ENCODE measurements around the gene GPC6. TPM values are rescaled to one million over a fixed set of nuclear protein-coding genes. Genes with fewer than 3 reads are reported as not detected.

GPC6 gene
- polyA plus RNA-seq, 2 donors, result 0.16 to 0.22 TPM

DNA sequence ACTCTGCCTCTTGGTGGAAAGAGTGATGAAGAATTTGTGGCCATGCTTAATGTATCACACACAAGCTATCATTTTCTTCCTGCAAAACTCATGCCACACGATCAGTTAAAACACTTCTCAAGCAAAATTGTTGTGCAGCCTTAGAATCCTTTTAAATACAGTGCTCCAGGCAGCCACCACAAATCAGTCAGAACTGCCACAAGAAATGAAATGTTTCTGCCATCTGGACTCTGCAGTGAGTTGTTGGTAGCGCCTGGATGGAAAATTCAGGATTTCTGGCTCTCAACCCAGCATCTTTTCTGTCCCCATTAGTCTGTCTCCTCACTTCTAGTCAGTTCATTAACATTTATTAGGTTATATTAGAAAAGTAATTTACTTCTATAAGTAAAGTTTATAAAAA lies 179.5 kb downstream of the GPC6 start:
- Histone ChIP-seq H3K27ac (ENCODE audit: low read depth in 2 of 2, low read length in 1 of 2) (no peak overlapping the region), H3K9me3 (ENCODE audit: control insufficient read depth in 2 of 2, insufficient read depth in 1 of 2, low read depth in 1 of 2, low read length in 1 of 2) (no peaks in the 10 kb centered on the region), H3K4me1 (ENCODE audit: control insufficient read depth in 2 of 2, insufficient read depth in 2 of 2, low read length in 1 of 2) (no peaks in the 10 kb centered on the region), H3K27me3 (ENCODE audit: control insufficient read depth in 1 of 2, insufficient read depth in 2 of 2, low read length in 2 of 2) (no peaks in the 10 kb centered on the region), H3K36me3 (ENCODE audit: control insufficient read depth in 2 of 2, insufficient read depth in 2 of 2, low read length in 1 of 2) (no peaks in the 10 kb centered on the region), H3K4me3 (ENCODE audit: low read depth in 1 of 2, low read length in 2 of 2) (no peak overlapping the region)
- WGBS, 2 donors, result 83 to 90% methylated on average over 2 of the region's 2 CpGs

- H3K4me3 ChIP-seq (ENCODE audit: low read depth in 1 of 2, low read length in 2 of 2), result no peak overlapping the region
Measured at GRCh38 chr13:93407551-93407950, 180.9 kb downstream of the GPC6 start.

GRCh38 chr13:93409001-93409400 lies 182.4 kb downstream of the GPC6 start:
- Histone ChIP-seq H3K4me3 (ENCODE audit: low read depth in 1 of 2, low read length in 2 of 2) (no peak overlapping the region), H3K9me3 (ENCODE audit: control insufficient read depth in 2 of 2, insufficient read depth in 1 of 2, low read depth in 1 of 2, low read length in 1 of 2) (no peaks in the 10 kb centered on the region), H3K36me3 (ENCODE audit: control insufficient read depth in 2 of 2, insufficient read depth in 2 of 2, low read length in 1 of 2) (no peaks in the 10 kb centered on the region), H3K4me1 (ENCODE audit: control insufficient read depth in 2 of 2, insufficient read depth in 2 of 2, low read length in 1 of 2) (no peaks in the 10 kb centered on the region), H3K27ac (ENCODE audit: low read depth in 2 of 2, low read length in 1 of 2) (no peak overlapping the region), H3K27me3 (ENCODE audit: control insufficient read depth in 1 of 2, insufficient read depth in 2 of 2, low read length in 2 of 2) (no peaks in the 10 kb centered on the region)
- WGBS, 2 donors, result 80 to 85% methylated on average over 3 of the region's 3 CpGs

More at GRCh38 chr13:93407551-93407950, 180.9 kb downstream of the GPC6 start:
- Histone ChIP-seq H3K9me3 (ENCODE audit: control insufficient read depth in 2 of 2, insufficient read depth in 1 of 2, low read depth in 1 of 2, low read length in 1 of 2) (no peaks in the 10 kb centered on the region), H3K36me3 (ENCODE audit: control insufficient read depth in 2 of 2, insufficient read depth in 2 of 2, low read length in 1 of 2) (no peaks in the 10 kb centered on the region), H3K27me3 (ENCODE audit: control insufficient read depth in 1 of 2, insufficient read depth in 2 of 2, low read length in 2 of 2) (no peaks in the 10 kb centered on the region), H3K27ac (ENCODE audit: low read depth in 2 of 2, low read length in 1 of 2) (no peak overlapping the region), H3K4me1 (ENCODE audit: control insufficient read depth in 2 of 2, insufficient read depth in 2 of 2, low read length in 1 of 2) (no peaks in the 10 kb centered on the region)

DNA sequence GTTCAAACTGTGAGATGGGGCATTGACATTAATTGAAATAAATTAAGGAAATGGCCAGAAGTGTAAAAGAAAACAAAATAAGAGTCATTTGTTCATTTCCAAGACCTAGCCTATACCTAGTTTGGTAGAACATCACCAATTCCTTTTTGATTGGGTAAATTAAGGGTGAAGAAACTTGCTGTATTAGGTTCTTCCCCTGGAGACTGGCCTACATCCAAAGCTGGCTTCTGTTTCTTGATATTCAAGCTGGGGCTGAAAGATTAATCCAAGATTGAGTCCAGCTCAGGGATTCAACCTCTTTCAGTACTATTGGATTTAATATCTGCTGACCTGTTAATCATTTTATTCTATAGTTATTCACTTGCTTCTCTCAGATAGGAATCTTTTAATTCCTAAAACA lies 183.2 kb downstream of the GPC6 start:
- Histone ChIP-seq H3K4me1 (ENCODE audit: control insufficient read depth in 2 of 2, insufficient read depth in 2 of 2, low read length in 1 of 2) (no peaks in the 10 kb centered on the region), H3K4me3 (ENCODE audit: low read depth in 1 of 2, low read length in 2 of 2) (no peak overlapping the region), H3K27me3 (ENCODE audit: control insufficient read depth in 1 of 2, insufficient read depth in 2 of 2, low read length in 2 of 2) (no peaks in the 10 kb centered on the region), H3K9me3 (ENCODE audit: control insufficient read depth in 2 of 2, insufficient read depth in 1 of 2, low read depth in 1 of 2, low read length in 1 of 2) (no peaks in the 10 kb centered on the region), H3K36me3 (ENCODE audit: control insufficient read depth in 2 of 2, insufficient read depth in 2 of 2, low read length in 1 of 2) (no peaks in the 10 kb centered on the region), H3K27ac (ENCODE audit: low read depth in 2 of 2, low read length in 1 of 2) (no peak overlapping the region)

- 83 to 84% methylated on average over 3 of the region's 3 CpGs for WGBS, 2 donors
- H3K9me3 ChIP-seq (ENCODE audit: control insufficient read depth in 2 of 2, insufficient read depth in 1 of 2, low read depth in 1 of 2, low read length in 1 of 2), result no peaks in the 10 kb centered on the region
- H3K27me3 ChIP-seq (ENCODE audit: control insufficient read depth in 1 of 2, insufficient read depth in 2 of 2, low read length in 2 of 2), result no peaks in the 10 kb centered on the region
- H3K27ac ChIP-seq (ENCODE audit: low read depth in 2 of 2, low read length in 1 of 2), result no peak overlapping the region
- no peaks in the 10 kb centered on the region for H3K4me1 ChIP-seq (ENCODE audit: control insufficient read depth in 2 of 2, insufficient read depth in 2 of 2, low read length in 1 of 2)
- no peaks in the 10 kb centered on the region for H3K36me3 ChIP-seq (ENCODE audit: control insufficient read depth in 2 of 2, insufficient read depth in 2 of 2, low read length in 1 of 2)
- H3K4me3 ChIP-seq (ENCODE audit: low read depth in 1 of 2, low read length in 2 of 2), result no peak overlapping the region
Measured at GRCh38 chr13:93411186-93411680, 184.6 kb downstream of the GPC6 start.

DNA sequence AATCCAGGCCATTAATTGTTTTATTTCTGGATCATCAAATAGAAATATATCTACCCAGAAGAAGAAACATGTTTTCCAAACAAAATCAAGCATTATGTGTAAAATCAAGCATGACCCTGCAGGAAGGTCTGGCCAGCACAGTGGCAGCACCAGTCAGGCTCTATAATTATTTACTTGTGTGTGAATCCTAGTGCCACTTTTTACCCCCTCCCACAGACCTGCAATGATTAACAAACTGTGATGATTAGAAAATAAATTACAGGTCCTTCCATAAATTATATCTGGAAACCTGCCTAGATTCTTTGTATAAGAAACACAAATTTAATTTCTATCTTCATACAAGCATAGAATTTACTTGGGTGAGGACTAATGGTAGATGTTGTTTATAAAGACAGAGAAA lies 186.1 kb downstream of the GPC6 start:
- H3K36me3 ChIP-seq (ENCODE audit: control insufficient read depth in 2 of 2, insufficient read depth in 2 of 2, low read length in 1 of 2), result no peaks in the 10 kb centered on the region
- no peaks in the 10 kb centered on the region for H3K27me3 ChIP-seq (ENCODE audit: control insufficient read depth in 1 of 2, insufficient read depth in 2 of 2, low read length in 2 of 2)
- H3K4me1 ChIP-seq (ENCODE audit: control insufficient read depth in 2 of 2, insufficient read depth in 2 of 2, low read length in 1 of 2), result no peaks in the 10 kb centered on the region
- H3K4me3 ChIP-seq (ENCODE audit: low read depth in 1 of 2, low read length in 2 of 2), result no peak overlapping the region
- H3K27ac ChIP-seq (ENCODE audit: low read depth in 2 of 2, low read length in 1 of 2), result no peak overlapping the region
- no peaks in the 10 kb centered on the region for H3K9me3 ChIP-seq (ENCODE audit: control insufficient read depth in 2 of 2, insufficient read depth in 1 of 2, low read depth in 1 of 2, low read length in 1 of 2)

DNA sequence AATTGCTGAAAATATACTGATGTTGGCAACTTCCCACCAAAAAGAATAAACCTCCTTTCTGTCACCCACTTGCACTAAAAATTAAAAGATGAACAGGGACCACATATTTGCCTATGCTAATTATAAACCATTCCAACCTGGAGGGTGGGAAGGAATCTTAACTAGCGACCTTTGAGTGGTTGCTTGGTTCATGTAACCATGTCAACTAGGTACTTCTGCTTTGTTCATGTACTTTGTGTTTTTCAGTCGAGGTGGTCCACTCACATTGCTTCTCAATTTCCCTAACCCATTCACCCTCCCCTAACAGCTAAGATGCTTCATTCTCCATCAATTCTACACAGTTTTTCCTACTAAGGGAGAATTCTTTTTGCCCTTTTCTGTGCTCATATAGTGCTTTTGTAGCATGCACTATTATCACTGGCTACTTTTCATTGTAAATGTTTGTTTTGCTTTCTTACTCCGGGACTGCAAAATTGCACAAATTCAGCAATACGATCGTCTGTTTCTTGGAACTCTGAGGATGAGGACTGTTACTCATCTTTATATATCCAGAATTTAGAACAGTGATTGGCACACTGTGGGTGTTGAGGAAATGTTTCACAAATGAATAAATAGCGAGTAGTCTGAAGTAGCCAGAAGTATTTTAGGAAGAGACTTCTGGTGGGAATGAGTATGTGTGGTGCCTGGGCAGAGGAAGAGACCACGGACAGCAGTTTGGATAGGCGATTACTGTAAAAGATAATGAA lies 187.5 kb downstream of the GPC6 start:
- H3K27ac ChIP-seq (ENCODE audit: low read depth in 2 of 2, low read length in 1 of 2), result no peak overlapping the region
- H3K9me3 ChIP-seq (ENCODE audit: control insufficient read depth in 2 of 2, insufficient read depth in 1 of 2, low read depth in 1 of 2, low read length in 1 of 2), result no peaks in the 10 kb centered on the region
- H3K36me3 ChIP-seq (ENCODE audit: control insufficient read depth in 2 of 2, insufficient read depth in 2 of 2, low read length in 1 of 2), result no peaks in the 10 kb centered on the region
- no peak overlapping the region for H3K4me3 ChIP-seq (ENCODE audit: low read depth in 1 of 2, low read length in 2 of 2)
- WGBS, 2 donors, result 69 to 73% methylated on average over 8 of the region's 8 CpGs
- no peaks in the 10 kb centered on the region for H3K4me1 ChIP-seq (ENCODE audit: control insufficient read depth in 2 of 2, insufficient read depth in 2 of 2, low read length in 1 of 2)
- no peaks in the 10 kb centered on the region for H3K27me3 ChIP-seq (ENCODE audit: control insufficient read depth in 1 of 2, insufficient read depth in 2 of 2, low read length in 2 of 2)

DNA sequence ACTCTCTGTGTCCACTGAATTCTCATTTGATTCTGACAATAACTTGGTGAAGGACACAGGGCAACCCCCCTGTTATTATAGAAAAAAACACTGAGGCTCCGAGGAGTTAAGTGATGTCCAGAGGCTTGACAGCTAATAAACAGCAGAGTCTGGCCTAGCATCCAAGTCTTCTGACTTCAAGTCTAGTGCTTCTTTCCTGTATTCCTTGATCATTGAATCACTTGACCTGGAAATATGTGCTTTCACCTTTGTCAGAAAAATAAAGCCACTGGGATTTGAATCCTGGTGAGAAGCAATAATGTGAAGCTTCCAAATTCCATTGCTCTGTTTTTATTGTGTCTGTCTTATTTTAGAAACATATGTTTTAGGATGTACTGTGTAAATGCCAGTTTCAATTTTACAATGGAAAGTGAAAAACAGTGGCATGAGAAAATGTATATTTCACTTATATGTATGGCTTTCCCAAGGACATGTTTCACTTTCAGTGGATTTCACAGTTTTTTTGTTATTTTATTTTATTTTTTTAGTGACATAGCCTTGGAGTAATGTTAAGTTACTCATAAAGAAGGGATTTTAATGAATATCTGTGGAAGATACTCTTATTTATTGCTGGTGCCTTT lies 190.2 kb downstream of the GPC6 start:
- H3K27ac ChIP-seq (ENCODE audit: low read depth in 2 of 2, low read length in 1 of 2), result no peak overlapping the region
- H3K4me3 ChIP-seq (ENCODE audit: low read depth in 1 of 2, low read length in 2 of 2), result no peak overlapping the region
- H3K4me1 ChIP-seq (ENCODE audit: control insufficient read depth in 2 of 2, insufficient read depth in 2 of 2, low read length in 1 of 2), result no peaks in the 10 kb centered on the region
- no peaks in the 10 kb centered on the region for H3K36me3 ChIP-seq (ENCODE audit: control insufficient read depth in 2 of 2, insufficient read depth in 2 of 2, low read length in 1 of 2)
- 73 to 78% methylated on average over 1 of the region's 1 CpG for WGBS, 2 donors
- no peaks in the 10 kb centered on the region for H3K27me3 ChIP-seq (ENCODE audit: control insufficient read depth in 1 of 2, insufficient read depth in 2 of 2, low read length in 2 of 2)
- no peaks in the 10 kb centered on the region for H3K9me3 ChIP-seq (ENCODE audit: control insufficient read depth in 2 of 2, insufficient read depth in 1 of 2, low read depth in 1 of 2, low read length in 1 of 2)

- Histone ChIP-seq H3K4me3 (ENCODE audit: low read depth in 1 of 2, low read length in 2 of 2) (no peak overlapping the region), H3K9me3 (ENCODE audit: control insufficient read depth in 2 of 2, insufficient read depth in 1 of 2, low read depth in 1 of 2, low read length in 1 of 2) (no peaks in the 10 kb centered on the region), H3K27me3 (ENCODE audit: control insufficient read depth in 1 of 2, insufficient read depth in 2 of 2, low read length in 2 of 2) (no peaks in the 10 kb centered on the region), H3K4me1 (ENCODE audit: control insufficient read depth in 2 of 2, insufficient read depth in 2 of 2, low read length in 1 of 2) (no peaks in the 10 kb centered on the region), H3K36me3 (ENCODE audit: control insufficient read depth in 2 of 2, insufficient read depth in 2 of 2, low read length in 1 of 2) (no peaks in the 10 kb centered on the region), H3K27ac (ENCODE audit: low read depth in 2 of 2, low read length in 1 of 2) (no peak overlapping the region)
- WGBS, 2 donors, result 92 to 98% methylated on average over 8 of the region's 8 CpGs
Measured at GRCh38 chr13:93418398-93418797, 191.8 kb downstream of the GPC6 start.

- no peaks in the 10 kb centered on the region for H3K9me3 ChIP-seq (ENCODE audit: control insufficient read depth in 2 of 2, insufficient read depth in 1 of 2, low read depth in 1 of 2, low read length in 1 of 2)
- 55 to 56% methylated on average over 1 of the region's 1 CpG for WGBS, 2 donors
- no peaks in the 10 kb centered on the region for H3K4me1 ChIP-seq (ENCODE audit: control insufficient read depth in 2 of 2, insufficient read depth in 2 of 2, low read length in 1 of 2)
- no peak overlapping the region for H3K27ac ChIP-seq (ENCODE audit: low read depth in 2 of 2, low read length in 1 of 2)
- H3K4me3 ChIP-seq (ENCODE audit: low read depth in 1 of 2, low read length in 2 of 2), result no peak overlapping the region
- H3K36me3 ChIP-seq (ENCODE audit: control insufficient read depth in 2 of 2, insufficient read depth in 2 of 2, low read length in 1 of 2), result no peaks in the 10 kb centered on the region
- no peaks in the 10 kb centered on the region for H3K27me3 ChIP-seq (ENCODE audit: control insufficient read depth in 1 of 2, insufficient read depth in 2 of 2, low read length in 2 of 2)
Measured at GRCh38 chr13:93420206-93420605, 193.6 kb downstream of the GPC6 start.
